H9 (cell line): ENCODE measurements around the gene SFMBT2. TPM values are rescaled to one million over a fixed set of nuclear protein-coding genes. Genes with fewer than 3 reads are reported as not detected.

Experiments used
- DNase-seq: peaks from one replicate; pipeline ENCODE4 v3.0.0-alpha.2; 2017
- H2AFZ ChIP-seq: one replicate; pipeline ENCODE4 v1.6.1; 2013; ENCODE audit warnings: mild to moderate bottlenecking, low read length, control low read depth, moderate library complexity
- H2AK5ac ChIP-seq: 2 replicates; pipeline ENCODE4 v1.6.1; 2013; ENCODE audit warnings: low read length, control low read depth, mixed read lengths; ENCODE audit not compliant: insufficient read length
- H2BK120ac ChIP-seq: one replicate; pipeline ENCODE4 v1.6.1; 2013; ENCODE audit warnings: low read depth, mild to moderate bottlenecking, low read length, control low read depth, inconsistent platforms; ENCODE audit not compliant: poor library complexity, severe bottlenecking
- H2BK12ac ChIP-seq: 2 replicates; pipeline ENCODE4 v1.6.1; 2013; ENCODE audit warnings: low read length, control low read depth, mixed read lengths, low read depth; ENCODE audit not compliant: insufficient read length
- H2BK15ac ChIP-seq: 2 replicates; pipeline ENCODE4 v1.6.1; 2013; ENCODE audit warnings: low read depth, low read length, control low read depth
- H2BK20ac ChIP-seq: one replicate; pipeline ENCODE4 v1.6.1; 2013; ENCODE audit warnings: low read depth, mild to moderate bottlenecking, low read length, control low read depth, inconsistent platforms; ENCODE audit not compliant: poor library complexity, severe bottlenecking
- H2BK5ac ChIP-seq: 2 replicates; pipeline ENCODE4 v1.6.1; 2013; ENCODE audit warnings: low read length, control low read depth, mixed read lengths; ENCODE audit not compliant: insufficient read length
- H3K14ac ChIP-seq: 2 replicates; pipeline ENCODE4 v1.6.1; 2013; ENCODE audit warnings: low read length, control low read depth; ENCODE audit not compliant: insufficient read depth
- H3K18ac ChIP-seq: 2 replicates; pipeline ENCODE4 v1.6.1; 2013; ENCODE audit warnings: low read depth, mild to moderate bottlenecking, mixed read lengths, low read length, control low read depth; ENCODE audit not compliant: insufficient read length
- H3K23ac ChIP-seq: 2 replicates; pipeline ENCODE4 v1.6.1; 2013; ENCODE audit warnings: low read length, control low read depth, mixed read lengths, low read depth; ENCODE audit not compliant: insufficient read length
- H3K23me2 ChIP-seq: 2 replicates; pipeline ENCODE4 v1.6.1; 2013; ENCODE audit warnings: low read depth, mild to moderate bottlenecking, mixed read lengths, low read length, control low read depth; ENCODE audit not compliant: insufficient read length, poor library complexity, severe bottlenecking
- H3K27ac ChIP-seq: 2 replicates; pipeline ENCODE4 v1.5.1; 2013; ENCODE audit warnings: low read length, control low read depth, mixed read lengths, low read depth; ENCODE audit not compliant: insufficient read length
- H3K27me3 ChIP-seq: 2 replicates; pipeline ENCODE4 v1.6.1; 2013; ENCODE audit warnings: low read length, control low read depth, inconsistent platforms; ENCODE audit not compliant: insufficient read depth
- H3K4ac ChIP-seq: 2 replicates; pipeline ENCODE4 v1.6.1; 2013; ENCODE audit warnings: low read depth, mild to moderate bottlenecking, control low read depth, inconsistent platforms, low read length, moderate library complexity
- H3K4me1 ChIP-seq: 2 replicates; pipeline ENCODE4 v1.6.1; 2013; ENCODE audit warnings: low read length, control low read depth, inconsistent platforms; ENCODE audit not compliant: insufficient read depth
- H3K4me2 ChIP-seq: 2 replicates; pipeline ENCODE4 v1.6.1; 2013; ENCODE audit warnings: low read length, control low read depth, mixed read lengths; ENCODE audit not compliant: insufficient read length, insufficient read depth
- H3K56ac ChIP-seq: 2 replicates; pipeline ENCODE4 v1.6.1; 2013; ENCODE audit warnings: low read depth, mild to moderate bottlenecking, mixed read lengths, low read length, control low read depth; ENCODE audit not compliant: insufficient read length
- H3K79me1 ChIP-seq: 2 replicates; pipeline ENCODE4 v1.6.1; 2013; ENCODE audit warnings: low read depth, mild to moderate bottlenecking, moderate library complexity, low read length, control low read depth, inconsistent platforms; ENCODE audit not compliant: insufficient read depth, poor library complexity, severe bottlenecking
- H3K79me2 ChIP-seq: 2 replicates; pipeline ENCODE4 v1.6.1; 2013; ENCODE audit warnings: low read length, control low read depth, inconsistent platforms; ENCODE audit not compliant: insufficient read depth
- H3K9ac ChIP-seq: 2 replicates; pipeline ENCODE4 v1.6.1; 2013; ENCODE audit warnings: low read length, control low read depth, mixed read lengths; ENCODE audit not compliant: insufficient read length; ENCODE audit errors: extremely low read depth
- H3K9me3 ChIP-seq: one replicate; pipeline ENCODE4 v1.6.1; 2013; ENCODE audit warnings: low read depth, low read length, inconsistent platforms; ENCODE audit not compliant: control insufficient read depth
- H3T11ph ChIP-seq: one replicate; pipeline ENCODE4 v1.6.1; 2013; ENCODE audit warnings: mild to moderate bottlenecking, low read length, control low read depth, inconsistent platforms
- H4K20me1 ChIP-seq: one replicate; pipeline ENCODE4 v1.6.1; 2013; ENCODE audit not compliant: control insufficient read depth, insufficient read length, insufficient read depth
- H4K5ac ChIP-seq: 2 replicates; pipeline ENCODE4 v1.6.1; 2013; ENCODE audit warnings: low read depth, mild to moderate bottlenecking, mixed read lengths, low read length, control low read depth; ENCODE audit not compliant: insufficient read length
- H4K8ac ChIP-seq: replicated peaks from 2 replicates; pipeline ENCODE4 v1.6.1; 2013; ENCODE audit warnings: low read length, control low read depth, mixed read lengths, low read depth; ENCODE audit not compliant: insufficient read length
- H4K91ac ChIP-seq: 2 replicates; pipeline ENCODE4 v1.6.1; 2013; ENCODE audit warnings: low read depth, mild to moderate bottlenecking, moderate library complexity, mixed read lengths, low read length, control low read depth; ENCODE audit not compliant: insufficient read length
- H3K27ac Mint-ChIP-seq, 3 experiments: 2 replicates in 2 of 3; 3 replicates in 1 of 3; pipeline ENCODE4 v1.8.0; 2020 to 2021; ENCODE audit warnings: mixed read lengths in 3 of 3, mild to moderate bottlenecking in 1 of 3, moderate library complexity in 1 of 3
- H3K27me3 Mint-ChIP-seq: 2 replicates; pipeline ENCODE4 v1.8.0; 2021; ENCODE audit warnings: low read depth, mild to moderate bottlenecking, moderate library complexity, mixed read lengths
- H3K36me3 Mint-ChIP-seq, 3 experiments: 2 replicates in 2 of 3; 3 replicates in 1 of 3; pipeline ENCODE4 v1.8.0; 2020 to 2021; ENCODE audit warnings: low read depth in 3 of 3, mixed read lengths in 3 of 3; ENCODE audit not compliant: insufficient read depth in 1 of 3
- H3K4me1 Mint-ChIP-seq, 2 experiments: 2 replicates each; pipeline ENCODE4 v1.8.0; 2020; ENCODE audit warnings: mixed read lengths in 2 of 2
- H3K4me3 Mint-ChIP-seq, 2 experiments: 2 replicates in 1 of 2; 3 replicates in 1 of 2; pipeline ENCODE4 v1.8.0; 2020 to 2021; ENCODE audit warnings: mild to moderate bottlenecking in 2 of 2, mixed read lengths in 2 of 2, moderate library complexity in 1 of 2
- H3K9me3 Mint-ChIP-seq, 2 experiments: 2 replicates in 1 of 2; 3 replicates in 1 of 2; pipeline ENCODE4 v1.8.0; 2020; ENCODE audit warnings: mild to moderate bottlenecking in 2 of 2, mixed read lengths in 2 of 2, moderate library complexity in 1 of 2
- CTCF ChIP-seq: fragments of 200-600 bp; sonication (generic); conservative IDR thresholded peaks from 3 replicates; pipeline ENCODE4 v1.8.0; 2021; ENCODE audit warnings: antibody characterized with exemption, mild to moderate bottlenecking
- WGBS: extraction: QIAGEN DNeasy Blood & Tissue Kit; methylation state at CpG from one replicate; pipeline ENCODE4 v1.1.7; 2013; ENCODE audit warnings: missing lambda C conversion rate, low lambda C conversion rate, mixed read lengths; ENCODE audit not compliant: insufficient read length; ENCODE audit errors: extremely low coverage; 5-methylcytosine and 5-hydroxymethylcytosine counted together
- total RNA-seq: library from RNA; stranded (reverse); gene quantifications from 2 replicates; pipeline ENCODE4 v1.2.1, GENCODE V29; 2021

The SFMBT2 gene
- total RNA-seq, 1 experiment from 2014 or later: 5.3 TPM

- no peak overlapping the region for H2AFZ ChIP-seq
- no peak overlapping the region for H2BK12ac ChIP-seq
- no peak overlapping the region for H2BK15ac ChIP-seq
- no peaks in the 10 kb centered on the region for H3K27me3 ChIP-seq
- H3K23ac ChIP-seq: no peak overlapping the region
- TF ChIP-seq CTCF: no peak
- H4K8ac ChIP-seq: no peak overlapping the region
- DNase-seq: no peak
- no peak overlapping the region for H3K14ac ChIP-seq
- no peak overlapping the region for H4K5ac ChIP-seq
- H3K27ac Mint-ChIP-seq: peak overlapping the region in 2 of 3 experiments; percentile 30 to 64; a peak in 3 of 7 replicates
- H3K56ac ChIP-seq: no peak overlapping the region
- H4K91ac ChIP-seq: no peak overlapping the region
- no peaks in the 10 kb centered on the region for H3K79me1 ChIP-seq
- H2BK5ac ChIP-seq: no peak overlapping the region
- no peak overlapping the region for H3T11ph ChIP-seq
- H2BK120ac ChIP-seq: no peak overlapping the region
- H3K9ac ChIP-seq: no peak overlapping the region
- peaks cover 4 to 14% (median 4%) of the 10 kb centered on the region in 3 experiments; a peak in 4 of 7 replicates for H3K36me3 Mint-ChIP-seq
- H3K18ac ChIP-seq: no peak overlapping the region
- no peak overlapping the region for H3K27ac ChIP-seq
- no peaks in the 10 kb centered on the region for H4K20me1 ChIP-seq
- H3K4me1 Mint-ChIP-seq: peaks cover 20 to 24% of the 10 kb centered on the region in 2 experiments
- no peak overlapping the region for H3K4ac ChIP-seq
- H3K27me3 Mint-ChIP-seq: no peaks in the 10 kb centered on the region
- no peaks in the 10 kb centered on the region for H3K23me2 ChIP-seq
- no peak overlapping the region for H2AK5ac ChIP-seq
- no peak overlapping the region for H3K4me3 Mint-ChIP-seq
- no peak overlapping the region for H3K4me2 ChIP-seq
- H3K9me3 Mint-ChIP-seq: no peaks in the 10 kb centered on the region; a peak in 1 of 5 replicates
- no peaks in the 10 kb centered on the region for H3K79me2 ChIP-seq
- no CpG with 5 or more reads among the region's 9 CpGs for WGBS
- H3K4me1 ChIP-seq: peaks cover 2% of the 10 kb centered on the region; the same call in 1 of the 2 replicates
- no peaks in the 10 kb centered on the region for H3K9me3 ChIP-seq
- no peak overlapping the region for H2BK20ac ChIP-seq
Measured at GRCh38 chr10:7211857-7212577, 198.8 kb downstream of the SFMBT2 start.
